Stomach (tissue), 9 donors: ENCODE measurements around the gene HOXB8. TPM values are rescaled to one million over a fixed set of nuclear protein-coding genes. Genes with fewer than 3 reads are reported as not detected.

Experiments
- DNase-seq, 2 donors: peaks; one replicate each; pipeline versions ENCODE4 v3.0.0 to v3.0.0-alpha.2; 2013 to 2019
- H3K27ac ChIP-seq, 5 donors: fragments of 200-600 bp in 4 of 5; sonication (generic) in 4 of 5; one replicate each; pipeline ENCODE4 v1.5.1; 2013 to 2019; ENCODE audit warnings: mild to moderate bottlenecking in 1 of 5, moderate library complexity in 1 of 5
- H3K27me3 ChIP-seq, 3 donors: fragments of 200-600 bp; sonication (generic); one replicate each; pipeline ENCODE4 v1.5.1; 2017 to 2019; ENCODE audit warnings: mixed run types in 1 of 3
- H3K36me3 ChIP-seq, 4 donors: fragments of 200-600 bp; sonication (generic); 1 replicate in 3 of 4; 2 replicates in 1 of 4; pipeline ENCODE4 v1.5.1; 2016 to 2019
- H3K4me1 ChIP-seq, 4 donors: fragments of 200-600 bp; sonication (generic); one replicate each; pipeline ENCODE4 v1.5.1; 2016 to 2019
- H3K4me3 ChIP-seq, 4 donors: fragments of 200-600 bp; sonication (generic) in 3 of 4; one replicate each; pipeline ENCODE4 v1.5.1; 2016 to 2019; ENCODE audit warnings: mild to moderate bottlenecking in 1 of 4
- H3K9me3 ChIP-seq, 4 donors: fragments of 200-600 bp; sonication (generic); one replicate each; pipeline ENCODE4 v1.5.1; 2016 to 2019
- EP300 ChIP-seq: sonication (generic); formaldehyde crosslinking; IDR thresholded peaks from one replicate; pipeline ENCODE4 v1.6.1; 2017; ENCODE audit warnings: antibody characterized with exemption
- POLR2A ChIP-seq, 4 donors: fragments of 450-650 bp; IDR thresholded peaks; one replicate each; pipeline ENCODE4 v1.6.1; 2016; ENCODE audit warnings: antibody characterized with exemption in 4 of 4, control low read depth in 2 of 4, mild to moderate bottlenecking in 1 of 4, moderate library complexity in 1 of 4
- POLR2AphosphoS5 ChIP-seq, 3 donors: sonication (generic); formaldehyde crosslinking; IDR thresholded peaks; one replicate each; pipeline ENCODE4 v1.6.1; 2016; ENCODE audit warnings: antibody characterized with exemption in 3 of 3
- whole genome bisulfite sequencing, 5 donors: extraction: QIAGEN DNeasy Blood & Tissue Kit in 3 of 5; methylation state at CpG; one replicate each; pipeline versions ENCODE4 v1.1.5 to v1.1.7; 2013 to 2018; 5-methylcytosine and 5-hydroxymethylcytosine counted together
- intact Hi-C: fragments of 100-400 bp; cut with DNase I; formaldehyde crosslinking; loops from one replicate; pipeline ENCODE4 v1.15.1; 2023; ENCODE audit warnings: low total_unique reads
- polyA plus RNA-seq, 3 donors: library from polyadenylated mRNA; stranded (reverse); fragments of 200-250 nt; gene quantifications; one replicate each; pipeline ENCODE4 v1.2.3, GENCODE V29; 2013
- total RNA-seq, 5 donors: library from RNA; depleted of rRNA; stranded (reverse); fragments of >200 nt; gene quantifications; one replicate each; pipeline versions ENCODE4 v1.1.0 to v1.2.3, GENCODE V29; 2014 to 2016
- TF ChIP-seq, protein P1 (sequence below), 7 experiments: fragments of 450-650 bp in 4 of 7; fragments of 200-600 bp in 3 of 7; sonication (generic) in 3 of 7; IDR thresholded peaks; one replicate each; pipeline ENCODE4 v1.5.1; 2016 to 2019; ENCODE audit warnings: antibody characterized with exemption in 7 of 7, control low read depth in 2 of 7, mild to moderate bottlenecking in 1 of 7
- donor health status: healthy with polysubstance abuse.
- donor health status: Bipolar disorder and iron deficiency.
- donor health status: healthy.

Gene HOXB8
- total and polyA plus RNA-seq, 8 donors: 0.46 to 13.0 (median 1.3) TPM; not detected in 1

DNA sequence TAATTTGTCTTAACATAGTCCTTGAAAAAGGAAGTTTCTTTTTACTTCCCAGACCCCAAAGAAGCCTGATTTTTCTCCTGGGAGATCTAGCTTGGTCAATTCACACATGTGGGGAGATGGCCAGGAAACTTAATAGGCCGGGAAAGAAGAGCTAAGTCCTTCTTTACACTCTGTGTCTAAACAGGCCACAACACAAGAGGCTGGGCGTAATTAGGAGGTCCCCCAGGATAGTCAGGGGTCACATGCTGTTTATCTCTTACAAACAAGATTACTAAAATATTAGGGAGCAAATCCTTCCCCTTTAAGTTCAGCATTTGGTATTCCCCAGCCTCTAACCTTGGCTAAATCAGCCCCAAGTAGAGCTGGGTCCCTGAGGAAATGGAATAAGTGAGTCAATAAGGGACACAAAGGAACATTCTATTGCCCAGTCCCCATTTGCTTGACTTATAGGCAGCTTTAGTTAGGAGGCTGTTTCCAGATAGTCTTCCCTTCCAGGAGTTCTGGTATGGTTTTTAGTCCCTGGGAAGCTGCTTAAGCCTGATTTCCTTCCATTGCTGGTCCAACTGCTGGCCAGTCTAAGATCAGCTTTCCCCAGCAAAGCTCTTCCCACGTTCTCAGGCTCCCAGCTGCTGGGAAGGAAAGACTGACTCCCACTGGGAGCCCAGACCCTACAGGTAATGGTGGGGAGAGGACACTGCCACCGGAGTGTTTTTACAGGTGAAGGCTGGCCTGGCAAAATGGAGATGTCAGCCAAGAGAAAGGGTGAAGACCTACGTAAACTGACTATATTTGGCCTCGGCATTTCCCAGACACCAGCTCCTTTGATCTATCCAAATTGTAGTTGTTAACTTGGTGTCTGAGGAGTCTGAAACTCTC, 25.1 kb upstream of the HOXB8 start:
- WGBS, 5 donors: 40 to 56% (median 51%) methylated on average over 6 of the region's 6 CpGs
- no peaks in the 10 kb centered on the region for H3K36me3 ChIP-seq
- TF ChIP-seq POLR2A (IDR thresholded peaks at IDR 0.05): no peak
- no peak for TF ChIP-seq EP300
- TF ChIP-seq, protein P1, sequence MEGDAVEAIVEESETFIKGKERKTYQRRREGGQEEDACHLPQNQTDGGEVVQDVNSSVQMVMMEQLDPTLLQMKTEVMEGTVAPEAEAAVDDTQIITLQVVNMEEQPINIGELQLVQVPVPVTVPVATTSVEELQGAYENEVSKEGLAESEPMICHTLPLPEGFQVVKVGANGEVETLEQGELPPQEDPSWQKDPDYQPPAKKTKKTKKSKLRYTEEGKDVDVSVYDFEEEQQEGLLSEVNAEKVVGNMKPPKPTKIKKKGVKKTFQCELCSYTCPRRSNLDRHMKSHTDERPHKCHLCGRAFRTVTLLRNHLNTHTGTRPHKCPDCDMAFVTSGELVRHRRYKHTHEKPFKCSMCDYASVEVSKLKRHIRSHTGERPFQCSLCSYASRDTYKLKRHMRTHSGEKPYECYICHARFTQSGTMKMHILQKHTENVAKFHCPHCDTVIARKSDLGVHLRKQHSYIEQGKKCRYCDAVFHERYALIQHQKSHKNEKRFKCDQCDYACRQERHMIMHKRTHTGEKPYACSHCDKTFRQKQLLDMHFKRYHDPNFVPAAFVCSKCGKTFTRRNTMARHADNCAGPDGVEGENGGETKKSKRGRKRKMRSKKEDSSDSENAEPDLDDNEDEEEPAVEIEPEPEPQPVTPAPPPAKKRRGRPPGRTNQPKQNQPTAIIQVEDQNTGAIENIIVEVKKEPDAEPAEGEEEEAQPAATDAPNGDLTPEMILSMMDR (IDR thresholded peaks at IDR 0.05): no peak
- TF ChIP-seq POLR2AphosphoS5 (IDR thresholded peaks at IDR 0.05): no peak
- peaks cover 0 to 17% (median 6%) of the 10 kb centered on the region in 4 donors for H3K4me1 ChIP-seq
- no peaks in the 10 kb centered on the region for H3K9me3 ChIP-seq
- peak in 1 of 2 donors; percentile 2 for DNase-seq
- intact Hi-C loops: no loop called here
- no peak overlapping the region for H3K27ac ChIP-seq
- H3K27me3 ChIP-seq: peaks cover 43 to 100% (median 94%) of the 10 kb centered on the region in 3 donors
- no peak overlapping the region for H3K4me3 ChIP-seq

DNA sequence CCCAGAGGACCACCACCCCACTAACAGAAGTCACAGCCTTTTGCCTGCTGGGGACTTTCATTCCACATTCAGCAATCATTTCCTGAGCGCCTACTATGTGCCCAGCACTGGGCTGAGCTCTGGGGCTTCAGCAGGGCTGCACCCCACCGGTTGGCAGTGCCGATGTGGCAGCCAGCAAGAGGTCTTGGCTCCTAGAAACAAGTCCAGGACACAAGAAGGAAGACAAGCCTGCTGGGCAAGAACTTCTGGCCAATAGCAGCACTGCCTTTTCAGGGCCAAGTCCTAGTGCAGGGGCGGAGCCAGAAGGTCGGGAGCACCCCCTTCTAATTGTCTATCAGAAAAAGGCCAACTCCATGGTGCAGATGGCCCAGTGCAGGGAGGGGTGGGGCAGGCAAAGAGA, 24.0 kb upstream of the HOXB8 start:
- H3K27me3 ChIP-seq: peaks cover 51 to 100% (median 95%) of the 10 kb centered on the region in 3 donors
- intact Hi-C loops: no loop called here
- H3K36me3 ChIP-seq: no peaks in the 10 kb centered on the region
- DNase-seq: peak in 1 of 2 donors; percentile 1
- no peak overlapping the region for H3K4me3 ChIP-seq
- peaks cover 0 to 21% (median 8%) of the 10 kb centered on the region in 4 donors for H3K4me1 ChIP-seq
- H3K27ac ChIP-seq: no peak overlapping the region
- WGBS, 5 donors: 20 to 33% (median 25%) methylated on average over 5 of the region's 5 CpGs
- TF ChIP-seq, protein P1 (IDR thresholded peaks at IDR 0.05): no peak
- no peak for TF ChIP-seq POLR2A (IDR thresholded peaks at IDR 0.05)
- TF ChIP-seq POLR2AphosphoS5 (IDR thresholded peaks at IDR 0.05): no peak
- no peak for TF ChIP-seq EP300
- no peaks in the 10 kb centered on the region for H3K9me3 ChIP-seq

DNA sequence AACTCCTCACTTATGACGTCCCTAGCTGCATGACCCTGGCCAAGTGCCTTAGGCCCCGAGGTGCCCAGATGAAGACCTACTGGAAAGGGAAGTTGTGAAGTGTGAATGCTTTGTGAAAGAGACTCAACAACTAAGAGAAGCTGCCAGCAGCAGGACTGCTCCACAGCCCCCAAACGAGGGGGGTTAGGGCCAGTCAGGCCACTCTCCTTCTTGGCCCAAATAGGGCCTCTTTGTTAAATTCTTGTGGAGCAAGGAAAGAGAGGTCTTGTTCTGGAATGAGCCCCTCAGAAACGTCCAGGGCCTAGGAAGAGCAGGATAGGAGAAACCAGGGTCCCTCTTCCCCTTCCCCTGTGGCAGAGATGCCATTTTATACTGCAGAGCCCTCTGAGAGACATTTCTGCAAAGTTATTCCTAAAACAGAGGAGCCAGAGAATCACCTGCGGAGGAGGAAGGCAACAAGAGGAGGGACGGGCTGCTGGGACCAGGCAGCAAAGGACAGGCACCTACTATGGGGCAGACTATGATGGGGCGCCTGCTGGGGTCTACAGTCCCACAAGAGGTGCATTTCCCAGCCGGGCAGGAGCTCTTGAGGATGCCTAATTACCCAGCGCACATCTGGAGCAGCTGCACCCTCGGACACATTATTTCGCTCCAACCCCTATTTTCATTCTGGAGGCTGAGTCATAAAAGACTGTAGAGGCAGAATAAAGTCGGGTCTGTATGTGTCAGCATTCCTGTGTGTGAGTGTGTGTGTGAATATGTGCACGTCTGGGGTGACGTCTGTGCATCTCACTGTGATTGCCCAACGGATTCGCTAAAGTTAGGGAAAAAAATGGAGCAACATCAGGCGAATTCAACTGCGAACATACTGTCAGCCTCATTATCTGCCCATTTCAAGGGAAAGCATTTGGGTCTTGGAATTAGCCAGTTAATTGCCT, 22.5 kb upstream of the HOXB8 start:
- DNase-seq: peak in 1 of 2 donors; percentile 2
- Histone ChIP-seq H3K4me3 (no peak overlapping the region), H3K4me1 (peaks cover 0 to 28% (median 12%) of the 10 kb centered on the region in 4 donors), H3K36me3 (no peaks in the 10 kb centered on the region), H3K27me3 (peaks cover 54 to 100% (median 99%) of the 10 kb centered on the region in 3 donors), H3K9me3 (no peaks in the 10 kb centered on the region), H3K27ac (no peak overlapping the region)
- 23 to 37% (median 26%) methylated on average over 17 to 18 of the region's 18 CpGs for WGBS, 5 donors
- intact Hi-C loops: no loop called here
- TF ChIP-seq, protein P1 (IDR thresholded peaks at IDR 0.05): no peak
- TF ChIP-seq POLR2A (IDR thresholded peaks at IDR 0.05): no peak
- no peak for TF ChIP-seq POLR2AphosphoS5 (IDR thresholded peaks at IDR 0.05)
- no peak for TF ChIP-seq EP300
